HTR-8/SVneo (cell line): ENCODE measurements around the gene CIT.

Source experiments
- DNase-seq: peaks from one replicate; pipeline ENCODE4 v3.0.0; 2011; ENCODE audit warnings: low spot score, mixed read lengths; ENCODE audit not compliant: insufficient read length
- FAIRE-seq: peaks from 2 replicates; lab custom pipeline; 2011; peaks lifted over from hg19 to GRCh38; lab: Jason Lieb, UNC

The CIT gene

DNA sequence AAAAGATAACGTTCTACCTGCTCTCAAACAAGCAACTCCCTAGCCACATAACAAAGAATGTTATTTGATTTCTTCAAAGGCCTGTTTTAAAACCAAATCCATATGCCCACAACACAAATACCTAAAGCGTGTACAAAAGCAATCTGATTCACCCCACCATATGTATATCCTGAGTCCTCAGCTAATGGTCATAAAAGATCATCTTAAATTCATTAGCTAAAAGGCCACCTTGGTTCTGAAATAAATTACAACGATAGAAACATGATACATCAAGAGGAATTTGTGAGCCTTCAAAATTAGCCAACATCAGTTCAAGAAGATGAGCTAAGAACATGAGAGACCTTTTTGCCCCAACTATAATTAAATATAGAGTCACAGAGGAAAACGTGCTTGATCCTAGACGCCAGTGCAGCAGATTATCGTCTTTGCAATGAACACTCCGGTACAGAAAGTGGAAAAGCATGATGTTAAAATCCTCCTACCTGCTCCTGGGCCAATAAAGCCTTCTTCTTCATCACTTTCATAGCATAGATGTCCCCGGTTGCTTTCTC is 20.0 kb downstream of the CIT start:
- no peak for DNase-seq
- FAIRE-seq: no peak

DNA sequence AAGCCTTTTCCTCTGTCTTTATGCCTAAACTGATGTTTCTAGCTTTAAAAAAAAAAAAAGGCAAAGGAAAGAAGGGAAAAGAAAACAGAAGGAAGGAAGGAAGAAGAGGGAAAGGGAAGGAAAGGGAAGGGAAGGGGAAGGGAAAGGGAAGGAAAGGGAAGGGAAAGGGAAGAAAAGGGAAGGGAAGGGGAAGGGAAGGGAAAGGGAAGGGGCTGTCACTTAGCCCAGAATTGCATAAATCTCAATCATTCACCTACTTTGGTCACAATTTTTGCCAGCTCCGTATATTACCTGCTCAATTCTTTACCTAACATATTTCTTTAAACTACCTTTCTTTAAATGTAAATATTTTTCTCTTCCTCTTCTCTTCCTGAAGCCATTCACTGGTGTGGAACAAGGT is 26.8 kb downstream of the CIT start:
- FAIRE-seq (no peak), DNase-seq (no peak)

DNA sequence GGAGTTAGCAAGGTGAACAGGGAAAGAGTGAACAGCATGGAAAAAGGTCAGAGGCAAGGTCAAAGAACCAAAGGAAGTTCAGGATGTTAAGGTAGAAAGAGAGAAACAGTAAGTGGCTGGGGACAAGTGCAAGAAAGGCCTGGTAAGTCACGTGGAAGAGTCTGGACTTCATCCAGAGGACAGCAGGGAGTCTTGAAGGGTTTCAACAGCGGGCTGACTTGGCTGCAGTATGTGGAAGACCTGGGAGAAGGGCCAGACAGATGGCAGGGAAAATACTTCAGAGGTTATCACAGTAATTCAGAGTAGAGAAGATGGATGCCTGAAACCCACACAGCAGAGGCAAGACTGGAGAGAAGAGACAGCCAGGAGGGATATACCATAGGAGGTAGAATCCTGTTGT is 34.0 kb downstream of the CIT start:
- FAIRE-seq: no peak
- DNase-seq: no peak

- FAIRE-seq (no peak), DNase-seq (no peak)
Measured at GRCh38 chr12:119842380-119842779, 34.7 kb downstream of the CIT start.

- DNase-seq (no peak), FAIRE-seq (no peak)
Measured at GRCh38 chr12:119841433-119842210, 35.5 kb downstream of the CIT start.

DNA sequence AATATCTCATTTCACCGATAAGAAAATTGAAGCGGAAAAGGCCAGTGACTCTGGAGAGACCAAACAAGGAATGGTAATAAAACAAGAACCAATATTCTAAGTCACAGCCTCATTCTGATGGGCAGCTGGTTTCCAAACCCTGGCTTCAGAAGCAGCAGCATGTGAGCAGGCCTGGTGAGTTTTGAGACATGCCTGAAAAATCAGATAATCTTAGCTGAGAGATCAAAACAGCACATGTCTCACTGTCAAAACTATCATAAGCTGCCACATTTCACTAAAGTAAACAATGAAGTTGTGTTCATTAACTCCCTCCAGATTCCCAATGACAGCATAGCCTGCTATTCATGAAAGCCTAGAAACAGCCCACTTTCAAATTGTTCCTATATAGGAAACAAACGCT is 36.5 kb downstream of the CIT start:
- FAIRE-seq (no peak), DNase-seq (no peak)

- no peak for FAIRE-seq
- DNase-seq: no peak
Measured at GRCh38 chr12:119840168-119840567, 37.0 kb downstream of the CIT start.

- no peak for DNase-seq
- FAIRE-seq: no peak
Measured at GRCh38 chr12:119838826-119839600, 38.1 kb downstream of the CIT start.

DNA sequence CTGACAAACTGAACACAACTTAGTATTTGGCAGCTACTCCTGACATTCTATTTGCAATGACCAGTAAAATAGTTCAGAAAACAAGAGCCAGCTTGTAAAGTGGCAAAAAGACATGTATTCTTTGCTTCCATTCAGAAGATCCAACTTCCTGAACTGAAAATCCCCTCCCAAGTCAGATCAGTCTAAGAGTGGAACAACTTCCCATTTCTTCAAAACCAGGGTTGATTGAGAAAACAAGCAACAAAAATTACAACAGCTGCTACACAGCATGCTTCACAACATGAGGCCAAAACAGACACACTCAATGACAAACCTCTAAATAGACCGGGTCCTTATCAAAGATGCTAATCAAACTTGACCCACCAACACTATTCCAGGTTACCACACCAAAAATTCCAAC is 40.3 kb downstream of the CIT start:
- FAIRE-seq (no peak), DNase-seq (no peak)

GRCh38 chr12:119835068-119835467 is 42.1 kb downstream of the CIT start:
- DNase-seq: no peak
- no peak for FAIRE-seq

GRCh38 chr12:119829439-119829838 is 47.7 kb downstream of the CIT start:
- FAIRE-seq: no peak

DNA sequence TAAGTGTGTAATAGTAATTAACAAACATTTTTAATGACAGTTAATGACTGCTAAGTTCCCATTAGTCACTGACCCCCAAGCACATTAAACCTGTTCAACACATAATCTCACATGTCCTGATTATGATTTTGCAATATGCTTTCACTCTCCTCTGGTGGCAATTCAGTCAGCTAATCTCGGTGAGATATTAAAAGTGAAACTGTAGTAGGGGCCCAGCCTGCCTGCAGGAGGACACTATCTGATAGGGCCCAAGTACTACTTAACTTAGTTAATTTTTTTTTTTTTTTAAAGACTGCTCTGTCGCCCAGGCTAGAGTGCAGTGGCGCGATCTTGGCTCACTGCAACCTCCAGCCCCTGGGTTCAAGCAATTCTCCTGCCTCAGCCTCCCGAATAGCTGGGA is 48.8 kb downstream of the CIT start:
- FAIRE-seq: no peak
- no peak for DNase-seq

More at GRCh38 chr12:119829439-119829838, 47.7 kb downstream of the CIT start:
- DNase-seq: no peak

- FAIRE-seq (no peak), DNase-seq (no peak)
Measured at GRCh38 chr12:119827760-119828159, 49.4 kb downstream of the CIT start.

DNA sequence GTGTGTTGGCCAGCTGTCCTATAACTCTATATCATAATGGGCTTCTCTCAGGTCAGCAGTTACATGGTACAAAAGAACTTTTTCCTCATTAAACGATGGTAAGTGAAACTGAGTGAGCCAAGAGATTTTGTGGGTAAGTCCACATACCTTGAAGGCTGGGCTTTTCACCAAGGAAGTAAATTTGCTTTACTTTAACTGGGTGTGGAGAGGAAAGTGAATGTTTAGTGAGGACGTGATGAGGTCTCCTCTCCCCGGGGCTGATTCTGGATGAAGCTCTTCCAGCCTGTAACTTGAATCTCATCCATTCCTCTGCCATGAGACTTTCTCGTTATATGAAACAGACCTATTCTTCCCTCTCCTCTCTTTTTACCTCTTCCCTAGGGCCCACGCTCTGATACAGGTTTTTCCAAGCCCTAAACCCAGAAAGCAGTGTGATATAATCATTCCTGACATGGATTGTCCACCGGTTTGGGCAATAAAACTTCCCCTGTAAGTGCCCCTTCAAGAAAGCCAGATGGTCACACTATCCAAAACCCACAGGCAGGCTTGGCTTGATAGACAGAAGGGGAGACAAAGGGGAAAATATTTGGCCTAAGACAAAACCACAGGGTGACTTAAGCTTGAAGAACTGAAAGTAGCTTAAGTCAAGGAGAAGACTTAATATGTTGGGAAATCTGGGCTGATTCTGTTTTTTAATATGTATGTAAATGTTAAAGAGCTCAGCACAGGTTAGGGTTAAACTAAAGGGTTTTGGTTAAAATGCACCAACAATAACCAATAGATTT is 50.3 kb downstream of the CIT start:
- FAIRE-seq: no peak
- DNase-seq: no peak

DNA sequence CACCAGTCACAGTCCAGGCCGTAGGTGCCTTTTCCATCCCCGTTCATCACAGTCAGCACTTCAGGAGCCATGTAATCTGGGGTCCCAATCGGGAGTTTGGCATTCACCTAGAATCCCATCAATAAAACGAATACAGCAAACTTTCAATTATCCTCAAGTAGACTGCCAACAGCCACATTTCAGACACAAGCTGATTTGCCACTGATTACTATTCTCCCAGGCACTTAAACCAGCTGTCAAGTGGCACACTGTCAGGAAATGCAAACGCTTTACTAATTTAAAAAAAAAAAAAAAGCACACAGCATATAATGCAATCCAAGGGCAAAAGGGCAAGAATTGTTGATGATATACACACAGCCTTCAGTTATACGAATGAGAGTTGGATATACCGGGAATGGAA is 51.9 kb downstream of the CIT start:
- no peak for FAIRE-seq
- no peak for DNase-seq

- FAIRE-seq (no peak), DNase-seq (no peak)
Measured at GRCh38 chr12:119822046-119822445, 55.1 kb downstream of the CIT start.

GRCh38 chr12:119819322-119819721 is 57.8 kb downstream of the CIT start:
- no peak for DNase-seq
- FAIRE-seq: no peak

- DNase-seq: no peak
- FAIRE-seq: no peak
Measured at GRCh38 chr12:119817546-119818343, 59.4 kb downstream of the CIT start.

- FAIRE-seq (no peak), DNase-seq (no peak)
Measured at GRCh38 chr12:119809023-119809422, 68.1 kb downstream of the CIT start.

GRCh38 chr12:119808441-119808840 is 68.7 kb downstream of the CIT start:
- no peak for DNase-seq
- FAIRE-seq: no peak
